ENCODE results near the gene TMEM161A.
"Not testable (repeated sequence)": the region's sequence is repeated elsewhere in the genome, so short reads cannot be mapped to it uniquely, and the experiment has no call there.

The TMEM161A gene

DNA sequence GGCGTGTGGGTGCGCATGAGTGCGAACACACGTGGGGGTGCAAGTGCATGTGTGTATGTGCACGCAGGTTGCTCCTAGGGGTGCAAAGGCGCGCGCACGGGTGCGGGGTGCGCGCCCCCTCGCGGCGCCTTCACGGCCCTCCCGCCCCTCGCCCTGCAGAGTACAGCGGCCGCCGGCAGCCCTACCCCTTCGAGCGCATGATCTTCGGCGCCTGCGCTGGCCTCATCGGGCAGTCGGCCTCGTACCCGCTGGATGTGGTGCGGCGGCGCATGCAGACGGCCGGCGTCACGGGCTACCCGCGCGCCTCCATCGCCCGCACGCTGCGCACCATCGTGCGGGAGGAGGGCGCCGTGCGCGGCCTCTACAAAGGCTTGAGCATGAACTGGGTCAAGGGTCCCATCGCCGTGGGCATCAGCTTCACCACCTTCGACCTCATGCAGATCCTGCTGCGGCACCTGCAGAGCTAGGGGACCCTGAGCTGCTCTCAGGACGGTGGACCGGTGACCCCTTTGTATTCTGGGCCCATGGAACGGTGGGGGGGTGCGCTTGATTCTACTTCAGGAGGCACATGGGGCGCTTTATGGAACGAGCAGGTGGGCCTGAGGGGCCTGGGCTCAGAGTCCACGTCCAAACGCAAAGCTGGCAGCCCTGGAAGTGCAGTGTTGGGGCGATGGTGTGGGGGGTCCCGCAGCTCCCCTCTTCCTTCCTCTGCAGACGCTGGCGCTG is 27.7 kb downstream of the TMEM161A start:
- Histone ChIP-seq H2AFZ (ENCODE audit: low read depth, low read length) (no peak overlapping the region), H4K91ac (ENCODE audit: low read length) (no peak overlapping the region), H3K36me3 (ENCODE audit: control insufficient read depth in 1 of 2, insufficient read depth in 2 of 2, low read depth in 1 of 2, low read length in 2 of 2) (peaks cover 0 to 7% of the 10 kb centered on the region in 2 experiments), H3K18ac (ENCODE audit: low read depth in 1 of 2, low read length in 2 of 2) (no peak overlapping the region), H2BK15ac (ENCODE audit: low read depth, poor library complexity, severe bottlenecking) (no peak overlapping the region), H4K8ac (ENCODE audit: low read length) (no peak overlapping the region), H3K9ac (ENCODE audit: low read length) (no peak overlapping the region), H3K9me3 (ENCODE audit: control insufficient read depth, low read length) (no peaks in the 10 kb centered on the region), H3K27ac (ENCODE audit: low read length, poor library complexity, severe bottlenecking) (no peak overlapping the region), H3K4me2 (ENCODE audit: low read length, poor library complexity, severe bottlenecking) (no peak overlapping the region), H2AK5ac (ENCODE audit: low read length, severe bottlenecking) (no peak overlapping the region), H3K4ac (ENCODE audit: low read depth in 1 of 2, low read length in 2 of 2) (no peak overlapping the region), H3K79me1 (replicated peaks; ENCODE audit: low read length, poor library complexity, severe bottlenecking) (no peaks in the 10 kb centered on the region), H3K4me3 (ENCODE audit: insufficient read depth in 1 of 2, low read depth in 1 of 2, low read length in 2 of 2) (no peak overlapping the region), H3K4me1 (ENCODE audit: control insufficient read depth, insufficient read depth, low read depth, low read length) (peaks cover 35% of the 10 kb centered on the region), H2BK12ac (ENCODE audit: low read length in 2 of 2) (no peak overlapping the region), H2BK120ac (ENCODE audit: low read depth, low read length) (no peak overlapping the region), H2BK5ac (ENCODE audit: low read depth, low read length, poor library complexity, severe bottlenecking) (no peak overlapping the region), H3K23ac (ENCODE audit: low read length in 2 of 2) (no peak overlapping the region), H3K14ac (ENCODE audit: low read length in 2 of 2) (peak overlapping the region in 1 of 2 experiments; percentile 14), H3K27me3 (ENCODE audit: control insufficient read depth in 1 of 2, insufficient read depth in 1 of 2, low read length in 2 of 2) (peaks cover 0 to 14% of the 10 kb centered on the region in 2 experiments)
- WGBS = 74% methylated on average over 66 of the region's 66 CpGs
- DNase-seq = no peak

DNA sequence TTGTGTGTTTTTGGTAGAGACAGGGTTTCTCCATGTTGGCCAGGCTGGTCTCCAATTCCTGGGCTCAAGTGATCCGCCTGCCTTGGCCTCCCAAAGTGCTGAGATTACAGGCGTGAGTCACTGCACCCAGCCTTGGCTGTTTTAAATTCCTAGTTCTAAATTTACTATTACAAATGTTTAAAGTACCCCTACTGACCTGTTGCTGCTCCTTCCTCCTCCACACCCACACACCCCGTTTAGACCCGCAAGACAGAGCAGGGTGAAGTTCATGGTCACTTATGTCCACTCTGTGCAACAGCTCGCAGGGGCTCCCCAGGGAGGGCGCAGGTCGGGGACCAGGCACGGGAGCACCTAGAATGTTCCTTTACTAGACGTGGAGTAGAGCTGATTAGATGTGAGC is 28.7 kb downstream of the TMEM161A start:
- H3K4ac ChIP-seq (ENCODE audit: low read depth in 1 of 2, low read length in 2 of 2) = no peak overlapping the region
- DNase-seq = peak; percentile 17
- no peak overlapping the region for H2AFZ ChIP-seq (ENCODE audit: low read depth, low read length)
- H2BK5ac ChIP-seq (ENCODE audit: low read depth, low read length, poor library complexity, severe bottlenecking) = no peak overlapping the region
- no peak overlapping the region for H3K14ac ChIP-seq (ENCODE audit: low read length in 2 of 2)
- peaks cover 0 to 14% of the 10 kb centered on the region in 2 experiments for H3K27me3 ChIP-seq (ENCODE audit: control insufficient read depth in 1 of 2, insufficient read depth in 1 of 2, low read length in 2 of 2)
- no peak overlapping the region for H2BK12ac ChIP-seq (ENCODE audit: low read length in 2 of 2)
- 73% methylated on average over 9 of the region's 9 CpGs for WGBS
- H3K4me1 ChIP-seq (ENCODE audit: control insufficient read depth, insufficient read depth, low read depth, low read length) = peaks cover 44% of the 10 kb centered on the region
- H4K8ac ChIP-seq (ENCODE audit: low read length) = no peak overlapping the region
- no peak overlapping the region for H3K27ac ChIP-seq (ENCODE audit: low read length, poor library complexity, severe bottlenecking)
- H3K18ac ChIP-seq (ENCODE audit: low read depth in 1 of 2, low read length in 2 of 2) = no peak overlapping the region
- no peak overlapping the region for H3K4me2 ChIP-seq (ENCODE audit: low read length, poor library complexity, severe bottlenecking)
- no peak overlapping the region for H3K4me3 ChIP-seq (ENCODE audit: insufficient read depth in 1 of 2, low read depth in 1 of 2, low read length in 2 of 2)
- H2BK120ac ChIP-seq (ENCODE audit: low read depth, low read length) = no peak overlapping the region
- no peak overlapping the region for H3K23ac ChIP-seq (ENCODE audit: low read length in 2 of 2)
- H4K91ac ChIP-seq (ENCODE audit: low read length) = no peak overlapping the region
- no peaks in the 10 kb centered on the region for H3K79me1 ChIP-seq (replicated peaks; ENCODE audit: low read length, poor library complexity, severe bottlenecking)
- no peaks in the 10 kb centered on the region for H3K9me3 ChIP-seq (ENCODE audit: control insufficient read depth, low read length)
- no peak overlapping the region for H3K9ac ChIP-seq (ENCODE audit: low read length)
- H2BK15ac ChIP-seq (ENCODE audit: low read depth, poor library complexity, severe bottlenecking) = no peak overlapping the region
- peak overlapping the region; percentile 51 for H2AK5ac ChIP-seq (ENCODE audit: low read length, severe bottlenecking)
- H3K36me3 ChIP-seq (ENCODE audit: control insufficient read depth in 1 of 2, insufficient read depth in 2 of 2, low read depth in 1 of 2, low read length in 2 of 2) = peaks cover 0 to 11% of the 10 kb centered on the region in 2 experiments

DNA sequence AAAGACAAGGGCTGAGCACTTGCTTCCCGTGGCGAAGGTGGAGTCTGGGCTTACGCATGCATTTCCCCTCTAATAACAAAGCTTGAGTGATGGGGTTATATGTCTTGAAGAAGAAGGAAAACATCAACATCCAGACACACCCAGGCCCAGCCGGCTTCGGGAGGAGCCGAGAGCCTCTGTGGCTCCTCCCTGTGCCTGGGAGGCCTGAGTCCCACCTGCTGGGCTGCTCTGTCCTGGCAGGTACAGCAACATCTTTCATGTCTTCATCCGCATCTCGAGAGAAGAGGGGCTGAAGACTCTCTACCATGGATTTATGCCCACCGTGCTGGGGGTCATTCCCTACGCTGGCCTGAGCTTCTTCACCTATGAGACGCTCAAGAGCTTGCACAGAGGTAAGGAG is 30.6 kb downstream of the TMEM161A start:
- Histone ChIP-seq H2BK12ac (ENCODE audit: low read length in 2 of 2) (no peak overlapping the region), H3K27ac (ENCODE audit: low read length, poor library complexity, severe bottlenecking) (no peak overlapping the region), H2BK15ac (ENCODE audit: low read depth, poor library complexity, severe bottlenecking) (no peak overlapping the region), H4K91ac (ENCODE audit: low read length) (no peak overlapping the region), H3K18ac (ENCODE audit: low read depth in 1 of 2, low read length in 2 of 2) (no peak overlapping the region), H2AK5ac (ENCODE audit: low read length, severe bottlenecking) (no peak overlapping the region), H2AFZ (ENCODE audit: low read depth, low read length) (no peak overlapping the region), H4K8ac (ENCODE audit: low read length) (no peak overlapping the region), H3K4me2 (ENCODE audit: low read length, poor library complexity, severe bottlenecking) (no peak overlapping the region), H3K9me3 (ENCODE audit: control insufficient read depth, low read length) (no peaks in the 10 kb centered on the region), H3K14ac (ENCODE audit: low read length in 2 of 2) (no peak overlapping the region), H2BK120ac (ENCODE audit: low read depth, low read length) (no peak overlapping the region), H3K23ac (ENCODE audit: low read length in 2 of 2) (no peak overlapping the region), H3K4ac (ENCODE audit: low read depth in 1 of 2, low read length in 2 of 2) (no peak overlapping the region), H3K27me3 (ENCODE audit: control insufficient read depth in 1 of 2, insufficient read depth in 1 of 2, low read length in 2 of 2) (peaks cover 0 to 14% of the 10 kb centered on the region in 2 experiments), H2BK5ac (ENCODE audit: low read depth, low read length, poor library complexity, severe bottlenecking) (no peak overlapping the region), H3K4me1 (ENCODE audit: control insufficient read depth, insufficient read depth, low read depth, low read length) (peaks cover 38% of the 10 kb centered on the region), H3K4me3 (ENCODE audit: insufficient read depth in 1 of 2, low read depth in 1 of 2, low read length in 2 of 2) (no peak overlapping the region), H3K79me1 (replicated peaks; ENCODE audit: low read length, poor library complexity, severe bottlenecking) (no peaks in the 10 kb centered on the region), H3K9ac (ENCODE audit: low read length) (no peak overlapping the region), H3K36me3 (ENCODE audit: control insufficient read depth in 1 of 2, insufficient read depth in 2 of 2, low read depth in 1 of 2, low read length in 2 of 2) (peaks cover 0 to 12% of the 10 kb centered on the region in 2 experiments)
- no peak for DNase-seq
- WGBS = 88% methylated on average over 8 of the region's 11 CpGs

DNA sequence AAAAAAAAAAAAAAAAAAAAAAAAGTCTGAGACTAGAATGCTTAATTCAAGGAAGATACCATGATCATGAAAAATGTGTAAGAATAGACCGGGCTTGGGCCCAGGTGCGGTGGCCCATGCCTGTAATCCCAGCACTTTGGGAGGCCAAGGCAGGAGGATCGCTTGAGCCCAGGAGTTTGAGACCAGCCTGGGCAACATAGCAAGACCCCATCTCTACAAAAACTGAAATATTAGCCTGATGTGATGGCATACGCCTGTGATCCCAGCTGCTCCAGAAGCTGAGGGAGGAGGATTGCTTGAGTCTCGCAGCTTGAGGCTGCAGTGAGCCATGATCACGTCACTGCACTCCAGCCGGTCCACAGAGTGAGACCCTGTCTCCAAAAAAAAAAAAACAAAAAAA is 31.3 kb downstream of the TMEM161A start:
- not testable (repeated sequence) for H3K18ac ChIP-seq (ENCODE audit: low read depth in 1 of 2, low read length in 2 of 2); H3K9me3 ChIP-seq (ENCODE audit: control insufficient read depth, low read length); H3K4ac ChIP-seq (ENCODE audit: low read depth in 1 of 2, low read length in 2 of 2); H4K8ac ChIP-seq (ENCODE audit: low read length); H3K4me3 ChIP-seq (ENCODE audit: insufficient read depth in 1 of 2, low read depth in 1 of 2, low read length in 2 of 2); H2BK5ac ChIP-seq (ENCODE audit: low read depth, low read length, poor library complexity, severe bottlenecking); H3K79me1 ChIP-seq (replicated peaks; ENCODE audit: low read length, poor library complexity, severe bottlenecking); DNase-seq; H3K27ac ChIP-seq (ENCODE audit: low read length, poor library complexity, severe bottlenecking); H4K91ac ChIP-seq (ENCODE audit: low read length); H2BK12ac ChIP-seq (ENCODE audit: low read length in 2 of 2); H2BK120ac ChIP-seq (ENCODE audit: low read depth, low read length); H3K4me2 ChIP-seq (ENCODE audit: low read length, poor library complexity, severe bottlenecking); H3K9ac ChIP-seq (ENCODE audit: low read length); H2BK15ac ChIP-seq (ENCODE audit: low read depth, poor library complexity, severe bottlenecking); H3K14ac ChIP-seq (ENCODE audit: low read length in 2 of 2); H3K23ac ChIP-seq (ENCODE audit: low read length in 2 of 2); H2AK5ac ChIP-seq (ENCODE audit: low read length, severe bottlenecking); H2AFZ ChIP-seq (ENCODE audit: low read depth, low read length)
- Histone ChIP-seq H3K4me1 (ENCODE audit: control insufficient read depth, insufficient read depth, low read depth, low read length) (peaks cover 31% of the 10 kb centered on the region), H3K36me3 (ENCODE audit: control insufficient read depth in 1 of 2, insufficient read depth in 2 of 2, low read depth in 1 of 2, low read length in 2 of 2) (peaks cover 0 to 12% of the 10 kb centered on the region in 2 experiments), H3K27me3 (ENCODE audit: control insufficient read depth in 1 of 2, insufficient read depth in 1 of 2, low read length in 2 of 2) (peaks cover 0 to 14% of the 10 kb centered on the region in 2 experiments)
- 100% methylated on average over 7 of the region's 7 CpGs for WGBS
